ENCODE measurements around the gene RPS28.
A peak's percentile ranks its signal among the peaks of the same experiment; 100 is the strongest.

The RPS28 gene

DNA sequence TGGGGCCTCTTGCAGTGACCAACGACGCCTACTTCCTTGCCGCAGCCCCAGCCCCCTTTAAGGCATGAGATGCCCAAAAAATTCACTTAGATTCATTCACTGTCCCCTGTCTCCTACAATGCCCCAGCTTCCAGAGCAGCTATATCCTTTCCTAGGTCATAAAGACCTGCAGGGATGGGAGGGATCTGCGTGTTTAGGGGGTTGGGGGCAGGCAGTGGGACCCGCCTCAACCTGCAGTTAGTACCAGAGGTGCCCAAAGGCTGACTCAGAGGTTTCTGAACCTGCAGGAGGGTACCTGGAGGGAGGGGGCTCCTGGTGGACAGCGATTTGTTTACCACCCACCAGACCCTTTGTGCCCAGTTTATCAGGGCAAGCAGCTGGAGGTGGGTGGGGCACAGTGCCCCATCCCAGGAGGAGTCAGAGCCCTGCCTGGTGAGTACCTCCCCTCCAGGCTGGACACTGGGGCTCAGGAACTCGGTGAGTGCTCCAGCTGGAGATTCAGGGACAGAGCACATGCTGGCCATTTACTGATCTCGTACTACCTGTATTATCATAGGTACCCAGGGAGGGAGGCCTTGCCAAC, 10.1 kb downstream of the RPS28 start:
- CTCF ChIA-PET: interaction anchor here (4.3 kb wide), 1 partner anchor 23 kb away, joined by 27 read pairs; no protein-coding TSS in a partner anchor
- POLR2A ChIA-PET: no interaction called here
- TF ChIP-seq, protein P1, sequence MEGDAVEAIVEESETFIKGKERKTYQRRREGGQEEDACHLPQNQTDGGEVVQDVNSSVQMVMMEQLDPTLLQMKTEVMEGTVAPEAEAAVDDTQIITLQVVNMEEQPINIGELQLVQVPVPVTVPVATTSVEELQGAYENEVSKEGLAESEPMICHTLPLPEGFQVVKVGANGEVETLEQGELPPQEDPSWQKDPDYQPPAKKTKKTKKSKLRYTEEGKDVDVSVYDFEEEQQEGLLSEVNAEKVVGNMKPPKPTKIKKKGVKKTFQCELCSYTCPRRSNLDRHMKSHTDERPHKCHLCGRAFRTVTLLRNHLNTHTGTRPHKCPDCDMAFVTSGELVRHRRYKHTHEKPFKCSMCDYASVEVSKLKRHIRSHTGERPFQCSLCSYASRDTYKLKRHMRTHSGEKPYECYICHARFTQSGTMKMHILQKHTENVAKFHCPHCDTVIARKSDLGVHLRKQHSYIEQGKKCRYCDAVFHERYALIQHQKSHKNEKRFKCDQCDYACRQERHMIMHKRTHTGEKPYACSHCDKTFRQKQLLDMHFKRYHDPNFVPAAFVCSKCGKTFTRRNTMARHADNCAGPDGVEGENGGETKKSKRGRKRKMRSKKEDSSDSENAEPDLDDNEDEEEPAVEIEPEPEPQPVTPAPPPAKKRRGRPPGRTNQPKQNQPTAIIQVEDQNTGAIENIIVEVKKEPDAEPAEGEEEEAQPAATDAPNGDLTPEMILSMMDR (IDR thresholded peaks at IDR 0.05; ENCODE audit: control extremely low read depth, extremely low read depth, low read depth, missing control alignments): no peak
- DNase-seq (ENCODE audit: extremely low spot score): no peak

DNA sequence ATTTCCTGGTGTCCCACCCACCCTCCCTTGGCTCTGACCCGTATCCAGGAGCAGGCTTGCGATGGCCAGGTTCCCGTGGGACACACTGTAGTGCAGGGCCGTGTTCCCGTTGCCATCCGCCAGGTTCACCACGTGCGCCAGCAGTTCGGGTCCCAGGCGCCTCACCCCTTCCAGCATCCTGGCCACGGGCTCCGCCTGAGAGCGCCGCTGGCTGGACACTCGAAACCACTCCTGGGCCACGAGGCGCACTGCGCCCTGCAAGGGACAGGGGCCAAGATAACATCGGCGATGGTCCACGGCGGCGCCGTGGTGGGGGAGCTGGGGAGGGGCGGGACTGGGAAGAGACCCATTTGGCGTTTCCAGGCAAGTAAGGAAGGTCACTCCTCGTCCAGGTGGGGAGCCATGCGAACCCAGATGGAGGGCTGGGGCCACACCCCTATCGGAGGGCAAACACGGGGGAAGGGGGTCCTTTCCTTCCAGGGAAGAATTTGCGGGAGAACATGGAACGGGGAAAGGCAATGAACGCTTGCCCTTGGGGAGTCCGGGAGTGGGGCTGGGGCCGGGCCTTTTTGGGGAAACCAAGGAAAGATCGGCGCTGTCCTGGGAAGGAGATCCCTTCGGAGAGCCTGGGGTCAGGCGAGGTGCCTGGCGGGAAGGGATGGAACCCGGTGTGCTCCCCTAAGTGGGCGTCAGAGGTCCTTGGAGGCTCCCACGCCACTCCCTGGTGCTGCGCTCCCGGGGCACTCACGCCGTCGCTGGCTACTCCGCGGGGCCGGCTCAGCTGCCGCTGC, 11.9 kb downstream of the RPS28 start:
- TF ChIP-seq, protein P1 (IDR thresholded peaks at IDR 0.05; ENCODE audit: control extremely low read depth, extremely low read depth, low read depth, missing control alignments): no peak
- CTCF ChIA-PET: interaction anchor here (2.2 kb wide), 1 partner anchor 21 kb away, joined by 17 read pairs; no protein-coding TSS in a partner anchor
- no peak for DNase-seq (ENCODE audit: extremely low spot score)
- POLR2A ChIA-PET: no interaction called here

DNA sequence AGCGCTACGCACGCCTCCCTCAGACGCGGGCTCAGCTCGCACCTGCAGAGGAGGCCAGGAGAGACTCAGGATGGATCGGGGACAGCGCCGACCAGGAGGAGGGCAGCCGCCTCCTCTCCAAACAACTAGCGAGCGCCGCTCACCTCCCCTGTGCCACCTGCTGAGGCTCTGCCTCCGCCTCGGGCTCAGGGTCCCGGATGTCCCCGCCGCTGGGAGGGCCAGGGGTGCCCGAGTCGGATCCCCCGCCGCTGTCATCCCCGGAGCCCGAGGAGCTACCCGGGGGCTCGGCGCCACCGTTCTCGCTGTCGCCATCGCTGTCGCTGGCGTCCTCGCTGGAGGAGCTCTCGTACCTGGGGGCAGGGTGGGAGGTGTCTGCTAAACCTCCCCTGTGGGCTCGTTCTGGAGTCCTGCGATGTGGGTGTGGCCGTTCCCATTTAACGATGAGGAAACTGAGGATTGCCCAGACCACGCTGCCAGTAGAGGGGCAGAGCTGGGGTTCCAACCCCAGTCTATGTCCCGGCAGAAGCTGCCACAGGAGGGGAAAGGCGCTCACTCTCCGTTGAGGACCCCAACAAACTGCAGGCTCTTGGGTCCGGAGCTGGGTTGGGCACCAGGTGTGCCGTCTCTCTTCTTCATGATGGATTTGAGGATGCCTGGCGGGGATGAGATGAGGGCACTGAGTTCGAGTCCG, 12.6 kb downstream of the RPS28 start:
- DNase-seq (ENCODE audit: extremely low spot score): no peak
- TF ChIP-seq, protein P1 (IDR thresholded peaks at IDR 0.05; ENCODE audit: control extremely low read depth, extremely low read depth, low read depth, missing control alignments): no peak
- POLR2A ChIA-PET: interaction anchor here (2.1 kb wide), 1 partner anchor 11 kb away, joined by 16 read pairs; no protein-coding TSS in a partner anchor
- CTCF ChIA-PET: interaction anchor here (1.4 to 2.2 kb wide), 2 partner anchors 10 to 20 kb away, joined by 4 to 17 read pairs; no protein-coding TSS in a partner anchor

DNA sequence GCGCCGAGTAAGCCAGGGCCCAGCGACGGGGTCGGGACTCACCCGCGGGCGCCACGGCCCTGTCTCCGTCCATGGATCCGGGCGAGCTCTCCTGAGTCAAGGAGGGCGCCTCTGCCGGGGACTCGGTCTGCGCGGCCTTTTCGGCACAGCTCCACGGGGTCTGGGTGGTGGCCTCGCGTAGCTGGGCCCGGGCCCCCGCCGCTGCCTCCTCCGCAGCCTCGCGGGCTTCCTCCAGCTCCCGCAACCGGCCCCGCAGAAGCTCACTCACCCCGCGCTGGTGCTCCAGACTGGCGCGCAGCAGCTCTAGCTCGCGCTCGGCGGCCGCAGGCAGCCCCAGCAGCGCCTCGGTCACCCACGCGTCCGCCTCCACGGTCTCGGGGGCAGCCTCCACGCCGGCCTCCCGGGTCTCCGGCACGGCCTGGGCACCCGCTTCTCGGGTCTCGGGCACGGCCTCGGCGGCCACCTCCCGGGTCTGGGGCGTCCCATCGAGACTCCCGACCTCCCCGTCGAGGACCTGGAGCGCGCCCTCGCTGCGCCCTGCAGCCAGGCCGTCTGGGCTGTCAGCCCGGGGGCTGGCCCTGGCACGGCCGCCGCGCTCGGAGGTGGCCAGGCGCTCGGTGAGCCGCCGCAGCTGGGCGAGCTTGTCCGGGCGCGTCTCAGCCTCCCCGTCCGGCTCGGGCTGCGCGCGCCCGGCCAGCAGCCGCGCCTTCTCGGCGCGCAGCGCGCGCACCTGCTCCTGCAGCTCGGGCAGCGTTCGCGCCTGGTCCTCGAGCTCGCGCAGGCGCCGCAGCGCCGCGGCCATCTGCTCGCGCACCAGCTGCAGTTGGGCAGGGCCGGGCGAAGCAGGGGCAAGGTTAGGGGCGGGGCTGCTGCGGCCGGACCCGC, 13.4 kb downstream of the RPS28 start:
- CTCF ChIA-PET: interaction anchor here (1.4 to 2.2 kb wide), 2 partner anchors 11 to 19 kb away, joined by 4 to 17 read pairs; no protein-coding TSS in a partner anchor

DNA sequence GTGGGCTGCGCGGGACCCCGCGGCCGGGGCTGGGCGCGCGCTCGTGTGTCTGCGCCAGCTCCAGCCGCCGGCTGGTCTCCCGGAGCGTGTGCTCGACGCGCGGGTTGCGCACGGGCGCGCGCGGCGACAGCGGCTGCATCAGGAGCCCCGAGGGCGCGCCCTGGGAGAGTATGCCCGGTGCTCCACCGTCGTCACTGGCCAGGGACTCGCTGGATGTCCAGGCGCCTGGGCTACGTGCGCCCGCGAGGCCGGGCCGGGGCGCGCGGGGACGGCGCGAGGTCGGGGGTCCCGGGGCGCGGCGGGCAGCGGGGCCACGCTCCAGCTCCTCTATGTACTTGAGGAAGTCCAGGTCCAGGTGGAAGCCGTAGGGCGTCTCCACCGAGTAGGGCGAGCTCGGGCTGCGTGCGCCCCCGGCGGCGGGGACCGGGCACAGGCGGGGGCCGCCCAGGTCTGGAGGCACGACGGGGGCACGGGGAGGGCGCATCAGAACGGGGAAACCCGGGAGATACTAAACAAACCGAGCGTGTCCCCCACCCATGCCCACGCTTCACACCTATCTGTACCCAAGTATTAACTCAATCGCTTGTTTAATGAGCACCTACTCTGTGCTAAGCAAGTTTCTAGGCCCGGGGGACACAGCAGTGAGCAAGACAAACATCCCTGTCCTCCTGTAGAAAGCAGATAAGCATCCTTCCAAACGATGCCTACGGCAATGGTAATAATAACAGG, 14.2 kb downstream of the RPS28 start:
- ChIA-PET POLR2A (interaction anchor here (0.8 to 2.1 kb wide), 2 partner anchors 12 to 14 kb away, joined by 3 to 16 read pairs; partner anchors contain the start of gene RPS28), CTCF (interaction anchor here (2.2 kb wide), 1 partner anchor 18 kb away, joined by 17 read pairs; no protein-coding TSS in a partner anchor)
- DNase-seq (ENCODE audit: extremely low spot score): peak; percentile 37
- TF ChIP-seq, protein P1 (IDR thresholded peaks at IDR 0.05; ENCODE audit: control extremely low read depth, extremely low read depth, low read depth, missing control alignments): no peak

More for the DNA sequence above, 13.4 kb downstream of the RPS28 start:
- POLR2A ChIA-PET: interaction anchor here (0.5 to 2.1 kb wide), 3 partner anchors 10 to 13 kb away, joined by 3 to 16 read pairs (median 3); partner anchors contain the start of gene RPS28
- TF ChIP-seq, protein P1 (IDR thresholded peaks at IDR 0.05; ENCODE audit: control extremely low read depth, extremely low read depth, low read depth, missing control alignments): no peak
- peak; percentile 62 for DNase-seq (ENCODE audit: extremely low spot score)

All from GM10248 (cell line).